Left lobe of liver (tissue), 2 donors: ENCODE data around the gene DEPDC5. TPM values are rescaled to one million over a fixed set of nuclear protein-coding genes. Genes with fewer than 3 reads are reported as not detected.
"Not testable (repeated sequence)": the region's sequence is repeated elsewhere in the genome, so short reads cannot be mapped to it uniquely, and the experiment has no call there.

Experiments used
- ATAC-seq: fragments of 200-7000 bp; cut with Tn5 transposase; one replicate; pipeline ENCODE4 v1.9.1; 2020; ENCODE audit warnings: mild to moderate bottlenecking, moderate library complexity
- DNase-seq: peaks from one replicate; pipeline ENCODE4 v3.0.0-alpha.2; 2020; ENCODE audit warnings: low spot score
- total RNA-seq: library from RNA; stranded (reverse); gene quantifications from one replicate; pipeline ENCODE4 v1.2.1, GENCODE V29; 2021
- donor health status: DM: no; HTN: no; CAD: no; lungs with moderate emphysema.
- donor health status: DM: no; HTN: yes; CAD: no.

Gene DEPDC5
- total RNA-seq, 1 donor from 2014 or later: 18.1 TPM

- DNase-seq (no peak), ATAC-seq (no peak)
Measured at GRCh38 chr22:31748490-31748889, 5.3 kb upstream of the DEPDC5 start.

GRCh38 chr22:31749636-31750364 lies 4.0 kb upstream of the DEPDC5 start, which contains the start of gene PRR14L:
PRR14L (minus strand) TSS chr22:31750132; CDS start chr22:31738860, 11,272 bp downstream.
- DNase-seq (peak; percentile 99), ATAC-seq (peak; percentile 81)

- DNase-seq (no peak), ATAC-seq (no peak)
Measured at GRCh38 chr22:31750365-31751284, 3.2 kb upstream of the DEPDC5 start.

GRCh38 chr22:31752096-31752847 lies 1.5 kb upstream of the DEPDC5 start:
- ATAC-seq: no peak
- no peak for DNase-seq

- DNase-seq (peak; percentile 58), ATAC-seq (no peak)
Measured at GRCh38 chr22:31753005-31753633, 700 bp upstream of the DEPDC5 start.

- ATAC-seq: peak; percentile 20
- DNase-seq: peak; percentile 73
Measured at GRCh38 chr22:31754813-31755212, 994 bp downstream of the DEPDC5 start.

GRCh38 chr22:31757265-31757664 lies 3.4 kb downstream of the DEPDC5 start:
- DNase-seq: no peak

GRCh38 chr22:31758860-31759259 lies 5.0 kb downstream of the DEPDC5 start:
- ATAC-seq, DNase-seq: not testable (repeated sequence)

More at GRCh38 chr22:31757265-31757664, 3.4 kb downstream of the DEPDC5 start:
- ATAC-seq: no peak

GRCh38 chr22:31764785-31765184 lies 11.0 kb downstream of the DEPDC5 start:
- no peak for DNase-seq
- ATAC-seq: no peak

- no peak for ATAC-seq
Measured at GRCh38 chr22:31768422-31769059, 14.7 kb downstream of the DEPDC5 start.

GRCh38 chr22:31773416-31773815 lies 19.6 kb downstream of the DEPDC5 start:
- no peak for ATAC-seq
- DNase-seq: no peak

More at GRCh38 chr22:31768422-31769059, 14.7 kb downstream of the DEPDC5 start:
- no peak for DNase-seq

- ATAC-seq: no peak
Measured at GRCh38 chr22:31776231-31776630, 22.4 kb downstream of the DEPDC5 start.

GRCh38 chr22:31789803-31790202 lies 36.0 kb downstream of the DEPDC5 start:
- ATAC-seq (peak; percentile 40), DNase-seq (no peak)

More at GRCh38 chr22:31776231-31776630, 22.4 kb downstream of the DEPDC5 start:
- DNase-seq: no peak

GRCh38 chr22:31790240-31790639 lies 36.4 kb downstream of the DEPDC5 start:
- ATAC-seq: peak; percentile 93
- DNase-seq: no peak

GRCh38 chr22:31799358-31799757 lies 45.5 kb downstream of the DEPDC5 start:
- not testable (repeated sequence) for ATAC-seq, DNase-seq

GRCh38 chr22:31800065-31800464 lies 46.2 kb downstream of the DEPDC5 start:
- no peak for ATAC-seq
- DNase-seq: no peak

- not testable (repeated sequence) for ATAC-seq, DNase-seq
Measured at GRCh38 chr22:31800861-31801260, 47.0 kb downstream of the DEPDC5 start.

- ATAC-seq: no peak
Measured at GRCh38 chr22:31802575-31802974, 48.8 kb downstream of the DEPDC5 start.

GRCh38 chr22:31806751-31807150 lies 52.9 kb downstream of the DEPDC5 start:
- ATAC-seq (no peak), DNase-seq (no peak)

More at GRCh38 chr22:31802575-31802974, 48.8 kb downstream of the DEPDC5 start:
- no peak for DNase-seq
